NCI-H2196 treated with DMSO at 0.1 percent for 48 hours (cell line): ENCODE data around the gene IL4R.

Experiments
- DNase-seq: peaks from one replicate; lab custom pipeline; 2025; ENCODE audit not compliant: unreplicated experiment; lab: John Stamatoyannopoulos, UW

IL4R gene

DNA sequence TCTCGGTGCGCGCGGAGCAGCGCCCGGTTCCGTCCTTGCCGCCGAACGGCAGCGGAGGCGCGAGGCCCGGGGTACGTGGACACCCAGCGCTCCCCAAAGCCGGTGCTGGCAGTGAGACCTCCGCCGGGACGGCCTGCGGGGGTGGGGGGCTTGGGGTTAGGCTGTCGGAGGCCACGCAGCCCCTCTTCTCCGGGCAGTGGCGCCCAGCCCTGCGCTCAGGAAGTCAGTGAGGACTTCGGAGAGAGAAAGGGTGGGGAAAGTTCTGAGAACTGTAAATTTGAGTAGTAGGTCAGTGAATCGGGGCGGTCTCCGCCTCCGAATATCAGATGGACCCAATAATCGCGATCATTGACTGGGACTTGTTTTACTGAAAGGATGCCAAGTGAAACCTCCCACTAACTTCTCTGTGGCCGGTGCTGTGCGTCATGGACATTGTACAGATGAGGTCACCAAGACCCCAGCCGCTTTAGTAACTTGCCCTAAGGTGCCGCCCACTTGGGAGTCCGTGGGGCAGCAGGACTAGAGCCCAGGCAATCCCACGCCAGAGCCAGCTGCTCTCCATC is 468 bp downstream of the IL4R start:
- no peak for DNase-seq

DNA sequence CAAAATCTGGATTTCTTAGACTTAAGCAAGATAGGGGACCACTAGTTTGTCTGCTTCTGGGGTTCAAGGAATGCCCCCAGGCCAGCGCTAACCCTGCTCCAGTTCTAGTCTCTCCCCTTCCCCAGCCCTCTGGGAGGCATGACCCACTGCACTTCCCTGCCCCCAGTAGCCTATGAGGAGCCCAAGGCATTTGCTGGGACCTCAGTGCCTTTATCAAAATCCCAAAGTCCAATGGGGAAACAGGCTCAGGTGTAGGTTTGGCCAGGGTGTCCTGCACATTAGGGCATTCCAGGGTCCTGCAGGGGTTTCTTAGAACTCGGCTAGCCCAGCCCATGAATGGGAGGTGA is 1.2 kb downstream of the IL4R start:
- DNase-seq = no peak

DNA sequence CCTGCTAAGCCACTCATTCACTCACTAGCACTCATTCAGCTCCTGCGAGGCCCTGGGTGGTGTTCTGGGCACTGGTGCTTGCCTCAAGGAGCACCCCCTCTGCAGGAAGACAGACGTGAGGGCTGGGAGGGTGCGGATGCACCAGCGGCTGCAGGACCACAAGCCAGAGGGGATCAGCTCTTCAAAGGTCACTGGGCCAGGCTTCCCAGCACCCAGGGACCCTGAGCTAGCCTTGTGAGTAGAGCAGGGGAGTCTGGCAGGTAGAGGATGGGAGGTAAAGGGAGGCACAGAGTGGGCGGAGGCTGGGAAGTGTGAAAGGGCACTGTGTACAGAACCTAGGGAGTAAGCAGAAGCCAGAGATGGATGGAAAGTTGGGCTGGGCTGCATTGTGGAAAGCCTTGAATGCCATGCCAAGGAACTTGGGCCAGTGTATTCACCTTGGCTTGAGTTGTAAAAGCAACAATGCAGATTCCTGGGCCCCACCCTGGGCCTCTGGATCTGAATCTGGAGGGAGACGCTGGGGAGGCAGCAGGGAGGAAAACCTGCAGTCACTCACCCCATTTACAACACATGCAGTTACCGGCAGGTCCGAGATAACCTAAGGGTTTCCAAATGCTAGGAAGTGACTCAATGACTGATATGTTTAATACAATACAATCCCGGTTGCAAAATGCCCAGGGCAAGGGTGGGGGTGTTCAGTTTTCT is 1.7 kb downstream of the IL4R start:
- no peak for DNase-seq

DNA sequence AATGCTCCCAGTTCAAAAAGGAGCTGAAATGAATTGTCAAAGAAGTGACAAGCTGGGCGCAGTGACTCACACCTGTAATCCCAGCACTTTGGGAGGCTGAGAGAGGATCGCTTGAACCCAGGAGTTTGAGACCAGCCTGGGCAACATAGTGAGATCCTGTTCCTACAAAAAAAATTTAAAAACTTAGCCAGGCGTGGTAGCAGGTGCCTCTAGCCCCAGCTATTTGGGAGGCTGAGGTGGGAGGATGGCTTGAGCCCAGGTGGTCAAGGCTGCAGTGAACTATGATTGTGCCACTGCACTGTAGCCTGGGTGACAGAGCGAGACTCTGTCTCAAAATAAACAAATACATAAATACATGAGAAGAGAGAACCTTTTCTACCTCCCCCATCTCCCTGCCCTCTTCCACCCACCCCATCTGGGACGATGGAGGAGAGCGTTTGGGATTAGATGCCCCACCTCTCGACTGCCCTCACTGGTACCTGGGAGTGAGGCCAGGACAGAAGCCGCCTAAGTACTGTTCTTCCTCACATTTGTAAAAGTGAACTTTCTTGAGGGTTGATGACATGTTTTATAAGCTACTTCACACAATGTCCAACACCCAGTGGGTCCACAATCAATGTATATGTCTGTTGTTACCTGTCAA is 2.4 kb downstream of the IL4R start:
- DNase-seq = no peak

DNA sequence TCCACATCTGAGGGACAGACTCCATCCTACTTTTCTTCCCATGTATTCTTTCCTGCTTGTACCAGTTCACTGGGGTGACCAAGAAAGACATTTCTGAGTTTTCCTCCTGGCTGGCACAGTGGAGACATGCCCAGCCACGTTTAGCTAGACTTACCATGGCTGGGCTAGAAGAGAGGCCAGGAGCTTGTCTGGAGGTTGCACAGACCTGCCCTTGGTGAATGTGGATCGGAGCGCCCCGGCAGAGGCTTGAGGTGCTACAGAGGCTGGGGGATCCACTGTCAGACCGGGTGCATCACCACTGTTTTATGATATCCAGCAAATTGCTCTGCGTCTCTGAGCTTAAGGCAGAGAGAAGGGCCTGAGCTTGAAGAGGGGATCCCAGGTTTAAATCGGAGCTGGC is 3.5 kb downstream of the IL4R start:
- no peak for DNase-seq

DNA sequence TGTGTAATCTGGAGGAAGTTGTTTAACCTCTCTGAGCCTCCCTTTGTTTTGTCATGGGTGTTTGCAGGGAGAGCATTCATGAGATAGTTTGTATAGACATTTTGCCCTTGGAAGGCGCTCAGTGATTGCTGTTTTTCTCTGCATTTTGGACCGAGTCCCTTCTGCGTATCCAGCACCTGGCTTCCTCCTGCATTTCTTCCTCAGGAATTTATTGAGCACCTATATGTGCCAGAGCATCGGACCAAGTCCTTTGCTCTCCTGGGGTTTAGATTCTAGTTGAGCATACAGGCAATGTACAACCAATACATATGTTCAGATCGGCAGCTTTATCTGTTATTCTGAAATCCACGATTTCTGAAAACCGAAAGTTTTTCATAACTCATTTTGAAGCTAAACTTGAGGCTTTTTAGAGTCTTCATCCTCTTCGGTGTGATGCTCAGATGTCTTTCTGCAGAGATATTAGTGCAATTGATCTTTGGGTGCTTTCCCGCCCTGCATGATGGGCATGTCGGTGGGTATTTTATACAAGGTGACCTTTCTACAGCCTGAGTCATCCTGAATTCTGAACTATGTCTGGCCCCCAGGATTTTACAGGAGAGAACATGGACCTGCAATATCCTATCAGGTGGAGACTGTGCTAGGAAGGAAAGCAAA is 4.1 kb downstream of the IL4R start:
- no peak for DNase-seq

DNA sequence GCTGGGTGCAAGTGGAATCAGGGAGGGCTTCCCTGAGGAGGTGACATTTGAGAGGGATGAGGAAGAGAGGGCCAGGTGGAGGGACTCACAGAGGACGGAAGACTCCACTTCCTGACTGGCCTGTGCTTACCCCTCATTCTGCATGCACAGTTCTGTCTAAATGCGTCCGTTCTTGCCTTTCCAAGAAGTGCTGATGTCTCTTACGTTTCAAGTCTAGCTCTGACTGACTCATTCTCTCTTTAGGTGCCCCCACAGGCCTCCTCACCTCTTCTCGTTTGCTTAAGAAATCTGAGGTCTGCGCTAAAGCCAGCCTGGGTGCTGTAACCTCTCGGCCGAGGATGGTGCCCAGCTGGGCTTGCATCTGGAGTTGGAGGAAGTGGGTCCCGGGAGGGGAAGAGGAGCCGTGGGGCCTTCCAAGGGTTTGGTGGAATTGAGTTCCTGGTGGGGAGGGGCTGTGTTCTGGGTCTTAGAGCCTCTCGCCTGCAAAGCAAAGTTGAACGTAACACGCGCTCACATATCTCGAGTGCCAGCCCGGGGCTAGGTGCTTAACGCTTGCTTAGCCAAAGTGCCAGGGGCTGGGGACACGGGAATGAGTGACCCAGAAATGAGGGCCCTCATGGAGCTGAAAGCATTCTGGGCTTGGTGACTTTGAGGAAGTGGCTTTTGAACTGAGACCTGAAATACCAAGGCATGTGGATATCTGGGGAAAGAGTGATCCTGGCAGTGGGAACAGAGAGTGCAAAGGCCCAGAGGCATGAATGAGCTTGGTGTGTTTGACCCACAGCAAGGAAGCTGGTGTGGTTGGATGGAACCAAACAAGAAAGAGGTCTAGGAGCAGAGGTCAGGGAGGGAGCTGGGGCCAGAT is 4.8 kb downstream of the IL4R start:
- no peak for DNase-seq

DNA sequence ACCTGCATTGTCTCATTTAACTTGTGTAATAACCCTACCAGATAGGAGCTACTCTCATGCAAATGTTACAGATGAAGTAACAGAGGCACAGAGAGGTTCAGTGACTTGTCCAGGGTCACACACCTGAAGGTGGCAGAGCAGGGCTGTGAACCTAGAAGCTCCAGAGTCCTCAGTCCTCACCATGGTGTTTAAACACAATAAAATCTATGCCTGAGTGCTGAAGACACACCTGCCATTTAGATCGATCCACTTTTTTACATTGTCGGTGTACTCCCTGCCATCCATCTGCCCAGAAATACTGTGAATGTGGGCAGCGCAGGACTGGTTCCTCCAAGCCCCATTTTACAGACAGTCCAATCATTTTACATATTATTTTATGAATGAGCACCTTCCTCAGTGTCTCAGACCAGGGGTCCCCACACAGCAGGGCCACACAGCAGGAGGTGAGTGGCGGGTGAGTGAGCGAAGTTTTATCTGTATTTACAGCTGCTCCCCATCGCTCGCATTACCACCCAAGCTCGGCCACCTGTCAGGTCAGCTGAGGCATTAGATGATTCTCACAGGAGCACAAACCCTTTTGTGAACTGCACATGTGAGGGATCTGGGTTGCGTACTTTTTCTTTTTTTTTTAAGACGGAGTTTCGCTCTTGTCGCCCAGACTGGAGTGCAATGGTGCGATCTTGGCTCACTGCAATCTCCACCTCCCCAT is 5.6 kb downstream of the IL4R start:
- DNase-seq = no peak

DNA sequence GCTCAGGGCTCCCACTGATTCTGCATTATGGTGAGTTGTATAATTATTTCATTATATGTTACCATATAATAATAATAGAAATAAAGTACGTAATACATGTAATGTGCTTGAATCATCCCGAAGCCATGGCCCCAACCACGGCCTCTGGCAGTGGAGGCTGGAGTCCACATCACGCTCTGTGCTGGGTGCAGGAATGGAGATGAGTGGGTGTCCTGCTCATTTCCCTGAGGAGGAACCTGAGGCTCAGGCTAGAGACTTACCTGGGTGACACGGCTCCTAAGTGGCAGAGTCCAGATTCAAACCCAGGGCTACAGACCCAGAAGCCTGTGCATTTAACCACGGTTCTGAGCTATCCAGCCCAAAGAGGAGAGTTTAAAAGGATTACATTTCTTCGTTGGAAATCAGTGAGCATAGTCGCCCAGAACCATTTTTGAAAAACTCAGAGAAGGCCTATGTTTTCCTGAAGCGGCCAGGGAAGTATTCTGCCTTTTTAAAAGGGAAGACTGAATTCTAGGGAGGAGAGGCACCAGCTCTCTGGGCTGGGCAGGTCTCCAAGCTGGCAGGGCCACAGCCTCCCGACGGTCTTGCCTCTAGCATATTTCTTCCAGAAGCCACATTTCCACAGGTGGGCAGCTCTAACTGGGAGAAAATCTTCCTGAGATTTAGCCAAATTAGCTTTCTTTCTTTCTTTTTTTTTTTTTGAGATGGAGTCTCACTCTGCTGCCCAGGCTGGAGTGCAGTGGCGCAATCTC is 6.7 kb downstream of the IL4R start:
- DNase-seq = no peak

DNA sequence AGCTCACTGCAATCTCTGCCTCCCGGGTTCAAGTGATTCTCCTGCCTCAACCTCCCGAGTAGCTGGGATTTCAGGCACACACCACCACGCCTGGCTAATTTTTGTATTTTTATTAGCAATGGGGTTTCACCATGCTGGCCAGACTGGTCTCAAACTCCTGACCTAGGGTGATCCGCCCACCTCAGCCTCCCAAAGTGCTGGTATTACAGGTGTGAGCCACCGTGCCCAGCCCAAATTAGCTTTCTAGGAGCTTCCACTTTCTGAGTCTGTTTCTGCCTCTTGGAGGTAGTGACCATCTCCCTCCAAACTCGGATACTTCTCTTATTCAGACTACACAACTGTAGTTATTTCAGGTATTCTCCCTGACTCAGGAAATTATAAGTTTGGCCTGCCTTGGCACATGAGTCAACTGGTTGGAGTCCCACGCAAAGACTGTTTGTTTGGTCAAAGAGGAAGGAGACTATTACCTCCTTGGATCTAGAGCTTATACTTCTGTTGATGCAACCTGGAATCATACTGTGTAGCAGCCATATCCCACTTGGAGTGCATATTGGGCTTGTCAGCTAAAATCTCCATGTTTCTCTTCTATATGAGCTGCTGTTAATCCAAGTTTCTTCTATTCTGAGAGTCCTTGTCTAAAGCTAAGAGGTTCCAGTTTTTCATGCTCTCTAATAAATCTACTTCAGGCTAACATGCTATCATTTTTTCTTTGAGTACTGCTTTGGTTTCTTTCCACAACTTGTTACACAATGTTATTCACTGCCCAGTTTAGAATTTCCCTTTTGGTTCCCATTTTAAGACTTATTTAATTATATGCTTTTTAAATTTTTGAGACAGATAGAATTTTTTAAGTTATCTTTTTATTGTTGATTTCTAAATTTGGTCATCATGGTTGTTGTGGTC is 7.5 kb downstream of the IL4R start:
- DNase-seq = no peak

DNA sequence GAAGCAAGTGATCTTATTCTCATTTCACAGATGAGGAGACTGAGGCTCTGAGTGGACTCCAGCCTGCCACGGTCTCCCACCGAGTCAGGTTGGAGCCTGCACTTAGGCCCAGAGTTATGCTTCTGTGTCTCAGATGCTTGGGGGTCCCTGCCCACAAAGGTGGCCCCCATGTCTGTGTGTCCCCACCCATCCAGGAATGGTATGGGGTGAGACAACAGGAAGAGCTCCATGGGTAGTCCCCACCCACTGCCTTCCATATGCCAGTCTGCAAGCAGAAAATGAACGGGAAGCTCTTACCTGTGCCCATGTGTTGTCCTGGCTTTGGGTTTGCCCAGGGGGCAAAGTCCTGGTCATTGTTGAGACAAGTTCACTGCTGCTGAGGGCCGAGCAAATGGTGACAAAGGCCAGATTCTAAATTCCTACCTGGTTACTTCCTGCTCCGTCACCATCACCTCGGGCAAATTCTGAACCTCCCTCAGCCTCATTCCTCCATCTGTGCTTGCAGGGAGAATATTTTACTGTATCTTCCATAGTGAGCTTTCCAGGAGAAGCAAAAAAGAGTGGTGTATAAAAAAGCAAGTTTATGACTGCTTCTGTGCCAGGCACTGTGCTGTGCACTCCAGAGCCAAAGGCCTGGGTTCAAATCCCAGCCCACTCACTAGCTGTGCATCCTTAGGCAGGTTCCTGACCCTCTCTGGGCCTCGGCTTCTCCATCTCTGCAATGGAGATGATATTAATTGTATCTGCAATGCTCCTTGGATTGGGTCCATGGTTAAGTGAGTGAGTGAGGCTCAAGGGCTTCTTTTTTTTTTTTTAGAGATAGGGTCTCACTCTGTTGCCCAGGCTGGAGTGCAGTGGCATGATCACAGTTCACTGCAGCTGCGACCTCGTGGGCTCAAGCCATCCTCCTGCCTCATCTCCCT is 9.3 kb downstream of the IL4R start:
- DNase-seq = no peak

DNA sequence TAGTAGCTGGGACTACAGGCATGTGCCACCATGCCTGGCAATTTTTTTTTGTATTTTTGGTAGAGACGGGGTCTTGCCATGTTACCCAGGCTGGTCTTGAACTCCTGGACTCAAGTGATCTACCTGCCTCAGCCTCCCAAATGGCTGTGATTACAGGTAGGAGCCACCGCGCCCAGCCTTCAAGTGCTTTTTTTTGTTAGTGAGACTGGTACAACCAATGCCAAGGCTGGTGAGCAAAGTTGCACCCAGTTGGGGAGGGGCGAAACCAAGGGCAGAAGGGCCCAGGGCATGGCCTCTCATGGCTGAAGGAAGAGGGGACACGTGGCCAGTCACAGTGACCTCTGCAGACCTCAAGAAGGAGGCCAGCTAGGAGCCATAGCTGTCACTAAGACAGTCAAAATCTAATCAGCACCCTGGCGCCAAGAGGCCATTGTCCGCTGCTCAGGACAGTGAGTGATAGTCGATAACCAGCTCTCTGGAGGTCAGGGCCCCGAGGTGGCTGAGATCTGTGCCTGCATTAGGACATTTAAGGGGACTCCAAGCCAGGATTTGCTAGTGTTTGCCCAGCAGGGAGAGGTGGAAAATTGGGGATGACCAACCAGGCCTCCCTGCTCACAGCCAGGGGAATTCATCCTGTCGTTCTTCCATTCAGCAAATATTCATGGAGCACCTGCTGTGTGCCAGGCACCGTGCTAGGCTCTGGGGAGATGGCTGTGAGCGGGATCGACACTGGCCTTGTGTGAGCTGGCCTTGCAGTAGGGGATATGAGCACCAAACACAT is 10.2 kb downstream of the IL4R start:
- no peak for DNase-seq

DNA sequence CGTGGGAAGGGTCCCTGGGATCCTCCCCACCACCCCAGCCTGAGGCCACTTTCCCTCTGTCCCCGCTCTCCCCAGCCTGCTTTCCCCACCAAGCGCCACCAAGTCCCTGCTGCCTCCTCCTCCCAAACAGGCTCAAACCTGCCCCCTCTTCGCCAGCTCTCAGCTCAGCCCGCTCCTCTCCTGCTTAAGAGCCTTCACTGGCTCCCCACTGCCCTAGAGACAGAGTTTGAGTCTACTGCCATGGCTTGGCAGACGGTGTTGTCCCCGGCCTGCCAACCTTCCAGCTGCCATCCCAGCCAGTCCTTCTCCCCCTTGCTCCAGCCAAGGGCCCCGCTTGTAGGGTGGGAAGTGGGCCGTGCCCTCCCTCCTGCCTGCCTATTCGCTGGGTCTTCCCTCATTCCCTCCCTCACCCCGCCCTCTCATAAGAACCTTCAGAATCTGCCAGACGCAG is 11.1 kb downstream of the IL4R start:
- DNase-seq = no peak

DNA sequence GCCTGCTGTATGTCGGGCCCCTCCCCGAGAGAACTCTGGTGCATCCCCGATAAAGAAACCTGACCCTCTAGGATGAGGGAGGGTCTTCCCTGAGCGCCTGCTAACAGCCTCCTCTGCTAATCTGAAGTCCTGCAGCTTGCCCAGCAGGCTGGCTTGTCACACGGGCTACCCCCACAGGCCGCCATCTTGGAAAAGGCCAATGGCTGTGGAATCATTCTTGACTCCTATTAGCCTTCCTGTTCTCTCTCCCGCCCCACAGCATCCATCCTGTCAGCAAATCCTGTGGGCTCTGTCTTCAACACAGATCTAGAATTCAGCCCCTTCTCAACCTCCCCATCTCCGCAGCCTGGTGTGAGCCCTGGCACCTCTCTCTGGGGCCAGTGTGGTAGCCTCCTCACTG is 12.0 kb downstream of the IL4R start:
- DNase-seq = no peak

DNA sequence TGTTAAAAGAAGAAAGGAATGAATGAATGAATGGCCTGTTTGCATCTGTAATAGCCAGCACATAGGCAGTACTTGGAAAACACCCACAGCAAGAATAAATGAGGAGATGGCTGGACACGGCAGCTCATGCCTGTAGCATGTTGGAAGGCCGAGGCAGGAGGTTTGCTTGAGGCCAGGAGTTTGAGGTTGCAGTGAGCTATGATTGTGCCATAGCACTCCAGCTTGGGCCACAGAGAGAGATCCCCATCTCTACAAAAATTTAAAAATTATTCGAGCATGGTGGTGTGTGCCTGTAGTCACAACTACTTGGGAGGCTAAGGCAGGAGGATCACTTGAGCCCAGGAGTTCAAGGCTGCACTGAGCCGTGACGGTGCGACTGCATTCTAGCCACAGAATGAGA is 12.5 kb downstream of the IL4R start:
- DNase-seq = no peak

DNA sequence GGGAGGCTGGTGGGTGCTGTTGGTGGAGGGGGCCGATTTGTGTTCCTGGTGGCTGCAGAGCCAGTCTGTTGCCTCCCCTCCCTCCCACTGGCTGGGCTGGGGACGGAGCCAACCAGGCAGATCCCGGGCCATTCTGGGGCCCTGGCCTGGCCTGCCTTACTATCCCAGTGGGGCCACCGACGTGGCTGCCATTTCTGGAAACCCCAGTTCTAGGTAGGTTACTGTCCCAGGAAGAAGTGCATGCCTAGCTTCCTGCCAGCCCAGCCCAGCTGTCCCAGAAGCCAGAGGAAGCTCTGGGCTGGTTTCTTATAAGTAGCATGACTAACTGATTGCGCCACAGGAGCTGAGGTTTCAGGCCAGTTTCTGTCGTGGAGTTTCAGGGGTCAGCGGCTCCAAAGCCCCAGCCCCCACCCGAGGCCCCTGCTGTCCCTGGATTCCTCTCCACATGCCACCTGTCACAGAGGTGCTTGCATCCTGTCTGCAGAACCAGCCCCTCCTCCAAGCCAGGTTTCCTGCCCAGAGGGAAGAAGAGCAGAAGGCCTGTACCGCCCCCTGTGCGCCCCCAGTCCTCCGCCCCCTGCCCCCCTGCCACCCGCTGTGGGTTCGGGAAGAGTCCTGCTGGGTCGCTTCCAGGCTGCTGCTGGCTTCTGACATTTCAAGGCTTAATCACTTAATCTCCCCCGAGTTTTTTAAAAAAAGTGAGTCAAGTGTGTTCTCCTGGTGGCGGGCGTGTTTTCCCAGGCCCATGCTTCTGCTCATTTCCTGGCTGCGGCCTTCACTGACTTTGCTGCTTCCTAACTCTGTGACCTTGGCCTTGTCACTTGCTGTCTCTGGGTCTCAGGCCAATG is 13.2 kb downstream of the IL4R start:
- no peak for DNase-seq
